Activated CD8-positive, alpha-beta T cell treated with anti-CD3 and anti-CD28 coated beads, Interleukin-2, amount 10 ng/mL, durations not matched to agents 7 days and 5 days (primary cell): ENCODE measurements around the gene SPATS2. TPM values are rescaled to one million over a fixed set of nuclear protein-coding genes. Genes with fewer than 3 reads are reported as not detected.

Source experiments
- ATAC-seq: fragments of 150-1000 bp; cut with Tn5 transposase; one replicate; pipeline ENCODE4 v1.10.0; 2021; ENCODE audit warnings: moderate library complexity
- CTCF ChIA-PET: fragments of 350-600 bp; sonication (Branson Sonifier 250); formaldehyde crosslinking; loops from one replicate; lab custom pipeline; 2021; ENCODE audit warnings: antibody characterized with exemption; lab: Charles Lee
- POLR2A ChIA-PET: fragments of 350-600 bp; sonication (Branson Sonifier 250); formaldehyde crosslinking; loops from one replicate; lab custom pipeline; 2021; ENCODE audit warnings: antibody characterized with exemption; lab: Charles Lee
- DNase-seq: peaks from one replicate; pipeline ENCODE4 v3.0.0-alpha.2; 2020
- H3K27ac Mint-ChIP-seq: one replicate; pipeline ENCODE4 v1.8.0; 2021; ENCODE audit warnings: mild to moderate bottlenecking, mixed read lengths
- H3K27me3 Mint-ChIP-seq: one replicate; pipeline ENCODE4 v1.8.0; 2021; ENCODE audit warnings: low read depth, mixed read lengths
- H3K36me3 Mint-ChIP-seq: one replicate; pipeline ENCODE4 v1.8.0; 2021; ENCODE audit warnings: low read depth, mixed read lengths
- H3K4me1 Mint-ChIP-seq: one replicate; pipeline ENCODE4 v1.8.0; 2021; ENCODE audit warnings: low read depth, mixed read lengths
- H3K4me3 Mint-ChIP-seq: one replicate; pipeline ENCODE4 v1.8.0; 2021; ENCODE audit warnings: mild to moderate bottlenecking, mixed read lengths
- H3K9me3 Mint-ChIP-seq: one replicate; pipeline ENCODE4 v1.8.0; 2022; ENCODE audit warnings: mixed read lengths; ENCODE audit not compliant: insufficient read depth
- total RNA-seq, 2 experiments: library from RNA; stranded (reverse); gene quantifications; one replicate each; pipeline ENCODE4 v1.2.3, GENCODE V29; 2021

SPATS2 gene
- total RNA-seq, 2 experiments from 2014 or later, result 12.9 to 13.0 TPM

DNA sequence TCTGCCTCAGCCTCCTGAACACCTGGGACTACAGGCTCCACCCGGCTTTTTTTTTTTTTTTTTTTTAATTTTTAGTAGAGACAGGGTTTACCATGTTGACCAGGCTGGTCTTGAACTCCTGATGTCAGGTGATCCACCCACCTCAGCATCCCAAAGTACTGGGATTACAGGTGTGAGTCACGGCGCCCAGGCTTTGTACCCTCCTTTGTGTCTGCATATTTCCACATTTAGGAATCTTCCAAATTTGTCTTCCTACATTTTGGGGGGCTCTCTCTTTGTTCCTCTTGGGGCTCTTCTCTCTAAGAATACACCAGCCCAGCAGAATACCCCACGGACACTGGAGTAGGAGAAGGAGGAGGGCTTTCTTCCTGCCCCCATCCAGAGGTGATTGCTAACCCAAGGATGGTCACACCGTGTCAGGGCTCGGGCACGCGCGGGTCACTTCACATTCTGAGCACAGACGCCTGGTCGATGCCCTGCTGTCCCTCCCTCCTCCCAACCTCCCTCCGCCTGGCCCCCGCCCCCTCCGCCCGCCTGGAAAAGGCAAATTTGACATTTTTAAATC is 22.7 kb upstream of the SPATS2 start:
- ATAC-seq, result no peak
- no peak overlapping the region for H3K4me3 Mint-ChIP-seq
- no peak for DNase-seq
- H3K27ac Mint-ChIP-seq, result no peak overlapping the region
- POLR2A ChIA-PET, result no interaction called here
- CTCF ChIA-PET, result interaction anchor here (0.7 to 3.8 kb wide), 4 partner anchors 12 to 56 kb away, joined by 3 to 56 read pairs (median 40); partner anchors contain the start of genes PRPH and TROAP
- H3K9me3 Mint-ChIP-seq, result no peaks in the 10 kb centered on the region
- H3K4me1 Mint-ChIP-seq, result peaks cover 38% of the 10 kb centered on the region
- H3K36me3 Mint-ChIP-seq, result no peaks in the 10 kb centered on the region
- peaks cover 83% of the 10 kb centered on the region for H3K27me3 Mint-ChIP-seq

DNA sequence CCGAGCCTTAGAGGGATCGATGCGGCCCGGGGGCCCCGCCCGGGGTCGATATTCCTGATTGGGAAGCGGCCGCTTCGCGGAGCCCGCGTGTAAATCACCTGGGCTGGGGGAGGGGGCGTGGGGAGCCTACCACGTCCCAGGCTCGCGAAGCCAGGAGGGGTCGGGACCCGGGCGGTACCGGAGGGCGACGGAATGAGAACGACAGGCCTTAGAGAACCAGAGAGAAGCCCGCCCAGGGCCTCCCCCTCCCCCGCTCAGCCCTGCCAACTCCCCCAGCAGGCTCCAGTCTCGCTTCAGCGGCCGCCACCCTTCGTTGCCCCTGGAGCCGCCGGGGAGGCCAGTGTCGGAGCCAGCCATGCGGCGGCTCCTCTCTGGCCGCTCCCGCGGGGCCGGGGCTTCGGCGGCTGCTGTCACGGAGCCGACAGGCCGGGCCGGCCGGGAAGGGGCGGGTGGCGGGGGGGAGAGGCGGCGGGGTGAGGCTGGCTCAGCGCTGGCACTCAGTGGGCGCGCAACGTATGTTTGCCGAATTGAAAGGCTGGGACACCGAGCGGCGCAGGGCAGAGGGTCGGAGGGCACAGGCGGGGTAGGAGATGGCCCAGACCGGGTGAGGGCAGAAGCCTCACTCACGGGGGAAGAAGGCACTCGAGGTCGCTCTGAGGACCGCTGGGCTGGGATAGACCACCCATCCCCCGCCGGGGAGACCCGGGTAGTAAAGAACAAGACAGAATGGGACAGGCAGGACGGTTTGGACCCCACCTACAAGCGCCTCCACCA is 22.0 kb upstream of the SPATS2 start:
- peaks cover 38% of the 10 kb centered on the region for H3K4me1 Mint-ChIP-seq
- no peak overlapping the region for H3K27ac Mint-ChIP-seq
- no peaks in the 10 kb centered on the region for H3K9me3 Mint-ChIP-seq
- DNase-seq, result no peak
- CTCF ChIA-PET, result interaction anchor here (2.5 to 8.4 kb wide), 5 partner anchors 8 to 58 kb away, joined by 13 to 111 read pairs (median 37); partner anchors contain the start of gene C1QL4
- no peak overlapping the region for H3K4me3 Mint-ChIP-seq
- H3K36me3 Mint-ChIP-seq, result no peaks in the 10 kb centered on the region
- H3K27me3 Mint-ChIP-seq, result peaks cover 80% of the 10 kb centered on the region
- ATAC-seq, result no peak
- POLR2A ChIA-PET, result interaction anchor here (0.6 to 3.0 kb wide), 2 partner anchors 22 to 23 kb away, joined by 3 to 12 read pairs; partner anchors contain the start of genes SPATS2 and TROAP

DNA sequence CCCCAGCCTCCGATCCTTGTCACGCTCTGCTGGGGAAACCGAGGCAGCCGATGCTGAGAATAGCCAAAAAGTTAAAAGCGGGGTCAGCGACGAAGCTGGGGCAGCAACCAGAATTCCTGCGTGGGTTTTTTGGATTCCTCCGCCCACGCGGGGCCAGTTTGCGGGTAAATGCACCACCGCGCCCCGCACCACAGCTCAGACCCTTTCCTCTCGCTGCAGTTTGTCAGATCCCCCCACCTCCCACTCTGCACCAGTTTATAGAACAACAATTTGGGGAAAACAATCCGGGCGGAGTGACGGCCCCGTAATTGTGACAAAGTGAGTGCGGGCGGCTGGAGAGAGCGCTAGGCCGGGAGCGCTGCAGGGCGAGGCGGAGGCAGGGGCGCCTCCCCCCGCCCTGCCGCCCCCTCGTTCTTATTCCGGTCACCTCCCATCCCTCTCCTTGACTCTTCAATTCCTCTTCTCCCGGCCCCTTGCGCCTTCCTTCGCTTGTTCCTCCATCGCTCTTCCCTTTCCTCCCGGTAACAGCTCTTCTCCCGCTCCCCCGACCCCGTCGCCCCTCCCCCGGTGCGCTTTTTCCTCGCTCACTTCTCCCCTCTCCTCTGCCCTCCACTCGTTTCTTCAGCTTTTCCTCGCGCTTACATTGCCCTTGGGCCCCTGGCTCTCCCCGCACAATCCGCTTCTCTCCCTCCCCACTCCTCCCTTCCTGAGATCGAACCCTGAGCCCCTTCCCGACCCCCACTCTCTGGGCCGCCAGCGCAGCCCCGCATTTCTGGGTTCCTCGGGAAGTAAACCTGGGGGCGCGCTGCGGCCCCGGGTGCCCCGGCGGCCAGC is 21.2 kb upstream of the SPATS2 start:
- ChIA-PET CTCF (interaction anchor here (1.0 to 8.4 kb wide), 12 partner anchors 9 to 167 kb away, joined by 3 to 111 read pairs (median 35); partner anchors contain the start of genes C1QL4, PRPH, SPATS2 and TROAP), POLR2A (interaction anchor here (0.6 to 3.0 kb wide), 4 partner anchors 21 to 78 kb away, joined by 3 to 12 read pairs (median 3); partner anchors contain the start of genes SPATS2 and TROAP)
- peaks cover 38% of the 10 kb centered on the region for H3K4me1 Mint-ChIP-seq
- H3K36me3 Mint-ChIP-seq, result no peaks in the 10 kb centered on the region
- DNase-seq (no peak), ATAC-seq (no peak)
- H3K9me3 Mint-ChIP-seq, result no peaks in the 10 kb centered on the region
- H3K27me3 Mint-ChIP-seq, result peaks cover 78% of the 10 kb centered on the region
- no peak overlapping the region for H3K4me3 Mint-ChIP-seq
- no peak overlapping the region for H3K27ac Mint-ChIP-seq

DNA sequence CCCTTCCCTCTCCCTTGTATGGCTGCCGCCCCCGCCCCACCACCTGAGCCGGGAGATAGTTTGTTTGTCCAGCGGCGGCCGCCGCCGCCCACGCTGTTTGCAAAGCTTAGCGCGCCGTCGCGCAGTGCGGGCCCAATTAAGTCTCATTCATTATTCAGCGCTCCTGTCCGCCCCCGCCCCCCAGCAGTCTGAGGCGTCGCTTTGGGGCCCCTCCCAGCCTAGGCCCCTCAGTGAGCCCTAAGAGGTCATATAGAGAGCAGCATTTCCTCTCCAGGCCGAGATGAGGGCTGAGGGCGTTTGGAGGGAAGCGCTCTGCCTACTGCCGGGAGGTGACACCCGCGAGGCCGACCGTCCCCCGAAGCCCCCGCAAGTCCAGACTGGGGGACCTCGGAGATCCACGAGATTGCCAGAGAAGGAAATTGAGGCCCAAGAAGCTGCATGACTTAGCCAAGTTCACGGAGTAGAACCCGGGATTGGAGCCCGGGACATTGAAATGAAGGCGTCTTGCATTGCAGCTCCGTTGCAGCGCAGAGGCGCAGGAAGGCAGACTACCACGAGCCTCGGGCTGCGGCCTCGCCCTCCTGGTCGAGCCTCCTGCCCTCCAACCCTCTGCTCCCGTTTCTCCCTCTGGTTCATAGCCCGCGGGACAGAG is 20.5 kb upstream of the SPATS2 start, which contains the start of gene DNAJC22:
Gene DNAJC22, plus strand, starts transcription at position 230 of the 652 bp plus-strand sequence. CDS start 1,985 bp downstream, outside the sequence.
- Mint-ChIP-seq H3K27me3 (peaks cover 74% of the 10 kb centered on the region), H3K4me3 (peak within 1 kb of the TSS; percentile 60), H3K36me3 (no peaks in the 10 kb centered on the region), H3K4me1 (peaks cover 37% of the 10 kb centered on the region), H3K27ac (no peak within 1 kb of the TSS), H3K9me3 (no peaks in the 10 kb centered on the region)
- DNase-seq (peak; percentile 49), ATAC-seq (peak; percentile 25)
- ChIA-PET POLR2A (interaction anchor here (0.6 to 3.0 kb wide), 5 partner anchors 20 to 216 kb away, joined by 3 to 12 read pairs (median 3); partner anchors contain the start of genes SPATS2 and TUBA1B), CTCF (interaction anchor here (0.8 to 8.4 kb wide), 29 partner anchors 10 to 257 kb away, joined by 3 to 111 read pairs (median 5); partner anchors contain the start of genes C1QL4, PRPH, SPATS2 and TROAP)

DNA sequence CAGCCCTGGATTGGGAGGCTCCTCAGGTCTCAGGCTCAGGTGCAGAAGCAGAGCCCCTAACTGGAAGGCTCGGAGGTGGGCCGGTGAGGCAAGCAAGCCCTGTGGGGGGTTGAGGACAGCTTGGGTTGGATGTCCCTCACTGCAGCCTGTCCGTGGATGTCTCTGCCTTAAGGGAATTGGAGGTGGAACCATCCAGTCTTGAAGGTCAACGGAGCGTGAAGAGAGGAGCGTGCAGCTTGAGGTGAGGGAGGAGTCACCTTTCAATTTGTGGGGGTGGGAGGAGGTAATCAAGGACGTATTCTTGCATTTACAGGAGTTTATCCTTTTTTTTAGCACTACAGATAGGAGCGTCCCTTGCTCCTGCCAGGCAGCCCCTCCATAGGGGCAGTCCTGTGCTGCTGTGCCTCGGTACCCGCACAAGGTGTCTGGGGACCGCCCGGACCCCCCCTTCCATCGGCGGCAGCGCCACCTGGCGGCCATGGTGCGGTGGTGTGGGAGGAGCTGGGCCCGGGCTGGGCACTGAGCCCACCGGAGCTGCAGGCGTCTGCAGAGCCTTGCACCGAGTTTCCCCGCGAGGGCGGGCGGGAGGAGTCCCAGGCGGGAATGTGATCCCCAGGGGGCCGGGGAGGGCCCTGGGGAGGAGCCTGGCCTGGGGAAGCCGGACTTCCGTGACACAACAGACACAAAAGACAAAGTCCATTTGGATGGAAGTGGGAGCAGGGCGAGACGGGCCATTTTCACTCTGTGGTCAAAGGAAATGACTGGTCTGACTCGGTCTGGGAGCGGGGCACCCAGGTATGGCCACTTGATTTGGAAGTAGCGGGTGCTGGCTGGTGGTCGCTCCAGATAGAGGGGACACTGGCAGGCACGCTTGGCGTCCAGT is 19.7 kb upstream of the SPATS2 start:
- ChIA-PET CTCF (interaction anchor here (0.5 to 8.4 kb wide), 45 partner anchors 10 to 257 kb away, joined by 3 to 111 read pairs (median 4); partner anchors contain the start of genes C1QL4, PRPH, SPATS2 and TROAP), POLR2A (interaction anchor here (0.6 to 3.0 kb wide), 4 partner anchors 19 to 217 kb away, joined by 3 to 12 read pairs (median 3); partner anchors contain the start of genes SPATS2 and TUBA1B)
- peaks cover 37% of the 10 kb centered on the region for H3K4me1 Mint-ChIP-seq

DNA sequence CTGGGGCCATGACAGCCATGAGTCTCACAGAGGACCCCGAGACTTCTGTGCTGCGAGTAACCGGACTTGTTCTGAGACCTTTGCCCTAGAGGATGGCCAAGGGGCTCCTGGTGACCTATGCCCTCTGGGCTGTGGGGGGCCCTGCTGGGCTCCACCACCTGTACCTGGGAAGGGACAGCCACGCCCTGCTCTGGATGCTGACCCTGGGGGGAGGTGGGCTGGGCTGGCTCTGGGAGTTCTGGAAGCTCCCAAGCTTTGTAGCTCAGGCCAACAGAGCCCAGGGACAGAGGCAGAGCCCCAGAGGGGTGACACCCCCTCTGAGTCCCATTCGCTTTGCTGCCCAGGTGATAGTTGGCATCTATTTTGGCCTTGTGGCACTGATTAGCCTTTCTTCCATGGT is 18.5 kb upstream of the SPATS2 start:
- ChIA-PET CTCF (interaction anchor here (0.7 to 8.4 kb wide), 10 partner anchors 9 to 287 kb away, joined by 3 to 111 read pairs (median 41); partner anchors contain the start of genes C1QL4, PRPH and SPATS2), POLR2A (interaction anchor here (0.9 kb wide), 1 partner anchor 19 kb away, joined by 4 read pairs; the partner anchor contains the start of gene SPATS2)
- Mint-ChIP-seq H3K27me3 (peaks cover 67% of the 10 kb centered on the region), H3K4me1 (peaks cover 26% of the 10 kb centered on the region), H3K4me3 (no peak overlapping the region), H3K36me3 (no peaks in the 10 kb centered on the region), H3K9me3 (no peaks in the 10 kb centered on the region), H3K27ac (no peak overlapping the region)
- DNase-seq (no peak), ATAC-seq (no peak)

More for the DNA sequence above, 19.7 kb upstream of the SPATS2 start:
- ATAC-seq (peak; percentile 87), DNase-seq (peak; percentile 81)
- Mint-ChIP-seq H3K9me3 (no peaks in the 10 kb centered on the region), H3K27me3 (peaks cover 71% of the 10 kb centered on the region), H3K4me3 (peak overlapping the region; percentile 60), H3K27ac (no peak overlapping the region), H3K36me3 (no peaks in the 10 kb centered on the region)

DNA sequence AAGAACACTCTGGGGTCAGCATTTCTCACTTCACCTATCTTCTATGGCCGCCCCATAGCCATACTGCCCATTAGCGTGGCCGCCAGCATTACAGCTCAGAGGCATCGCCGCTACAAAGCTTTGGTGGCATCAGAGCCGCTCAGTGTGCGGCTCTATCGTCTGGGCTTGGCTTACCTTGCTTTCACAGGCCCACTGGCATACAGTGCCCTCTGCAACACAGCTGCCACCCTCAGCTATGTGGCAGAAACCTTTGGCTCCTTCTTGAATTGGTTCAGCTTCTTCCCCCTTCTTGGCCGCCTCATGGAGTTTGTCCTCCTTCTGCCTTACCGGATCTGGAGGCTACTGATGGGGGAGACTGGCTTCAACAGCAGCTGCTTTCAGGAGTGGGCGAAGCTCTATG is 18.0 kb upstream of the SPATS2 start:
- no peak overlapping the region for H3K4me3 Mint-ChIP-seq
- ATAC-seq (no peak), DNase-seq (no peak)
- H3K4me1 Mint-ChIP-seq, result peaks cover 25% of the 10 kb centered on the region
- H3K27me3 Mint-ChIP-seq, result peaks cover 64% of the 10 kb centered on the region
- ChIA-PET CTCF (interaction anchor here (0.7 to 8.4 kb wide), 8 partner anchors 9 to 286 kb away, joined by 3 to 111 read pairs (median 56); partner anchors contain the start of genes PRPH and SPATS2), POLR2A (interaction anchor here (0.7 to 1.5 kb wide), 3 partner anchors 18 to 167 kb away, joined by 3 to 4 read pairs (median 3); partner anchors contain the start of gene SPATS2)
- no peaks in the 10 kb centered on the region for H3K36me3 Mint-ChIP-seq
- no peak overlapping the region for H3K27ac Mint-ChIP-seq
- no peaks in the 10 kb centered on the region for H3K9me3 Mint-ChIP-seq

DNA sequence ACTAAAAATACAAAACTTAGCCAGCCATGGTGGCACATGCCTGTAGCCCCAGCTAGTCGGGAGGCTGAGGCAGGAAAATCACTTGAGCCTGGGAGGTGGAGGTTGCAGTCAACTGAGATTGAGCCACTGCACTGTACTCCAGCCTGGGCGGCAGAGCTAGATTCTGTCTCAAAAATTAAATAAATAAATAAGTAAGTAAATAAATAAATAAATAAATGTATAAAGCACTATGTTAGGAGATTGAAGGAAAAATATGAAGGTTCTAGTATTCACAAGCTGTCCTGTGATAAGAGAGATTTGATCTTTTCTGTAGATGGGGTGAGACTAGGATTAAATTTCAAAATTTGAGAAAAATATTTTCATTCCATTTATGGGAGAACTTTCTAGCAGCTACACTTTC is 14.9 kb upstream of the SPATS2 start:
- H3K9me3 Mint-ChIP-seq, result no peaks in the 10 kb centered on the region
- peaks cover 54% of the 10 kb centered on the region for H3K27me3 Mint-ChIP-seq
- no peak overlapping the region for H3K27ac Mint-ChIP-seq
- no peak overlapping the region for H3K4me3 Mint-ChIP-seq
- ATAC-seq, result no peak
- peaks cover 6% of the 10 kb centered on the region for H3K4me1 Mint-ChIP-seq
- ChIA-PET POLR2A (no interaction called here), CTCF (interaction anchor here (0.9 to 8.4 kb wide), 5 partner anchors 10 to 162 kb away, joined by 4 to 111 read pairs (median 8); no protein-coding TSS in a partner anchor)
- no peaks in the 10 kb centered on the region for H3K36me3 Mint-ChIP-seq
- no peak for DNase-seq

DNA sequence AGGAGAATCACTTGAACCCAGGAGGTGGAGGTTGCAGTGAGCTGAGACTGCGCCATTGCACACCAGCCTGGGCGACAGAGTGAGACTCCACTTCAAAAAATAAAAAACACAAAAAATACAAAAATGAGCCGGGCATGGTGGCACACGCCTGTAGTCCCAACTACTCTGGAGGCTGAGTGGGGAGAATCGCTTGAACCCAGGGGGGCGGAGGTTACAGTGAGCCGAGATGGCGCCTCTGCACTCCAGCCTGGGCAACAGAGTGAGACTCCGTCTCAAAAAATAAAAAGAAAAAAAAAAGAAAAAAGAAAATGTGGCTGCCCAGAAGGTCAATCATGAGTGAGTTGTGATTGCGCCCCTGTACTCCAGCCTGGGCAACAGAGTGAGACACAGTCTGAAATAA is 11.3 kb upstream of the SPATS2 start:
- CTCF ChIA-PET, result interaction anchor here (1.4 to 9.8 kb wide), 10 partner anchors 8 to 268 kb away, joined by 4 to 393 read pairs (median 40); partner anchors contain the start of genes DNAJC22, PRPF40B and PRPH
- no peaks in the 10 kb centered on the region for H3K9me3 Mint-ChIP-seq
- POLR2A ChIA-PET, result no interaction called here
- H3K4me1 Mint-ChIP-seq, result peaks cover 8% of the 10 kb centered on the region
- no peak for DNase-seq
- peaks cover 46% of the 10 kb centered on the region for H3K27me3 Mint-ChIP-seq
- no peaks in the 10 kb centered on the region for H3K36me3 Mint-ChIP-seq
- H3K27ac Mint-ChIP-seq, result no peak overlapping the region
- ATAC-seq, result no peak
- H3K4me3 Mint-ChIP-seq, result no peak overlapping the region
